Stimulated activated CD4-positive, alpha-beta T cell treated with anti-CD3 and anti-CD28 coated beads, TNF-alpha, amount 100 ng/mL, for 48 hours (primary cell): ENCODE measurements around the gene MMP1.

Experiments
- DNase-seq, 3 donors: peaks; one replicate each; pipeline ENCODE4 v3.0.0-alpha.2; 2020; ENCODE audit warnings: low read depth in 3 of 3

Gene MMP1

DNA sequence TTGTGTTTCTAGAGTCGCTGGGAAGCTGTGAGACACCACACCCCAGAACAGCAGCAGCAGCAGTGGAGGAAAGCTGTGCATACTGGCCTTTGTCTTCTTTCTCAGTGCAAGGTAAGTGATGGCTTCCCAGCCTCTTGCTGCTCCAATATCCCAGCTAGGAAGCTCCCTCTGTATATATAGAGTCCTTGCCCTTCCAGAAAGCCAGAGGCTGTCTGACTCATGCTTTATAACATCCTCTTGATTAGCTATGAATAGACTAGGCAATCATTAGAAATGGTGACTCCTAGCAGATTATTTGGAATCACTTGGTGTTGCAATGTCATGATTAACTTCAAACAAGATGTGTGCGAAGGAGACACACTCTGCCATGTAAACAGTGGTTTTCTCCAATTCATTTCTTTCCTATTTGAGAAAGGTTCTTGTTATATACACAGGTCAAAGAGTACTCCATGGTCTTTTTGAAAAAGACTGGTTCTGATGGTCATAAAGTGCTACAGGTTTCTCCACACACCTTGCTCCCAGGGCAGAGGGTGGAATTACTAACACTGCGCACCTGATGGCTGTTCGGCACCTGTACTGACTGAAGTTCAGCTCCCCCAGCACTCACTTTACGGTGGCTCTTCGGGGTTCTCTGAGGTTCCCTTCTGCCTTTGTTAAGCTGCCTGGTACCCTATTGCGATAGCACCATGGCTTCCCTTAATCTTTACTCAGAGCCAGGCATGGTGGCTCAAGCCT is at the start of gene MMP1:
MMP1 (minus strand) TSS at position 149 of the 735 bp plus-strand sequence; CDS start at position 81, 68 bp downstream.
- DNase-seq = no peak

DNA sequence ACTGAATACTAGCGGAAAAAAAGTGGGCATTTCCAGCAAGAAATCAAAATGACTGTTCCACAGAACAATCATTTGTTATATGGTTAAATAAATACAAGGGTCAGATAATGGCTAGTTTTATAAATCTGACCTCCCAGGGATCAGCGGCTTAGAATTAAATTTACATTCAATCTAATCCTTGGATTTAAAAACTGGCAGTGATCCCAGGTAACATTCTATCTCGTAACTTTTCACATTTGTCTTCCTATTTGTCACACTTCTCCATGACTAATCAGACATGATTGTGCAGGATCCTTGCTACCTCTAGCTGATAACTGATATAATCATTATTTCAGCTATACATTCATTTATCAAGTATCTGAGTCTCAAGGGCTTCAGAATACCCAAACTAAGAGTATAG is 48.3 kb upstream of the MMP1 start:
- no peak for DNase-seq

DNA sequence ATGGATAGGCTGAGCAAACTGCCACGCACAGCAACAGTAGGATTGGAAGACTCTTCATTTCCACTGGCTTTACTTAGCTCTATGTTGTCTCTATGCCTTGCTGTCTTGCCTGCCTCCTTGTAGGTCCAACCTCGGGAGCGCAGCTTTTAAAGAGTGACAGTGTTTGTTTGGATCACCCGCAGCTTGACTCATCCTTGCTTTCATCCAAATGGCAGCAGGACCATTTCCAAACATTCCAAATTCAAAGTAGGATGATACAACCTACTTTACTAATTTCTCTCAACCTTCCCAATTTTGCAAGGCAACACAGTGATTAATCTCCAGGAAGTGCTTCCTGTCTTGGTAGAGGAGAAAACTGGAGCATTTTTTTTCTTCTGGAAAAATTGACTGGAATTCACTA is 45.5 kb upstream of the MMP1 start, which contains the start of gene MMP3:
MMP3 (minus strand) TSS at position 121 of the 400 bp plus-strand sequence; CDS start at position 58, 63 bp downstream.
- DNase-seq = no peak

DNA sequence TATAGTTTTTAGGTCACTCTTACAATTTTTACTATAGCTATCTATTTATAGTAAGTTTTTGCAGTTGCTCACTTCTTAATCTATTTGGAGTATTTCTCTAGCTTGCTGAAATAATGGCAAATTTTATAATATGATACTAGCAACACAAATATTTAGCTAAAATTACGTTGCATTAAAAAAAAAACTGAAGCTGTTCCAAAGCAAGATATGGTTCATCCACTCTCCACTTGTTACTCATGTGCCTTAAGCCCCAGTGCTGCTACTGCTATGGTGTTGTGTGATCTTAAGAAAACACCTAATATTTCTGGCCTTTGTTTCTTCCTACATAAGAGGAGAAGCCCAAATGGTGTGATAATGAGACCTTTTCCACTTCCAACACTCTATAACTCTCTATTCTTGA is 45.0 kb upstream of the MMP1 start:
- no peak for DNase-seq

GRCh38 chr11:102840018-102840417 is 42.1 kb upstream of the MMP1 start:
- no peak for DNase-seq

DNA sequence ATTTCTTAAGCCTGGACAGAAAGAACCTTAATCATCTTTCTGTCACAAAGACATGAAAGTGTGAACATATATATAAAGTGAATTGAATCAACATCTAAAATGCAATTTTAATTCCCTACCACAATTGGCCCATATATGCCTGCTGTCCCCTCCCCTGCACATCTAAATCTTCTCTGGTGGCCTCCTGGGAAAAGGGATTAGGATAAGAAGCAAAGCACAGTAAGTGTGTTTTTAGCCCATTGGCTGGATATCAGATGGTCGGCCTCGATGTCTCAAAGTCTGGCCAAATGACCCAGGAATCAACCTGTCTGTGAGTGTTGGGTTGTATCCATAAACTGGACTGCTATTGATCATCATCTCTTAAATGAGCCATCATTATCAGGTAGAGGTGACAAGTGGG is 39.7 kb upstream of the MMP1 start:
- no peak for DNase-seq

- no peak for DNase-seq
These were observed 39.2 kb upstream of the MMP1 start for GRCh38 chr11:102837156-102837555.

- no peak for DNase-seq
These were observed 38.4 kb upstream of the MMP1 start for GRCh38 chr11:102836290-102836875.

DNA sequence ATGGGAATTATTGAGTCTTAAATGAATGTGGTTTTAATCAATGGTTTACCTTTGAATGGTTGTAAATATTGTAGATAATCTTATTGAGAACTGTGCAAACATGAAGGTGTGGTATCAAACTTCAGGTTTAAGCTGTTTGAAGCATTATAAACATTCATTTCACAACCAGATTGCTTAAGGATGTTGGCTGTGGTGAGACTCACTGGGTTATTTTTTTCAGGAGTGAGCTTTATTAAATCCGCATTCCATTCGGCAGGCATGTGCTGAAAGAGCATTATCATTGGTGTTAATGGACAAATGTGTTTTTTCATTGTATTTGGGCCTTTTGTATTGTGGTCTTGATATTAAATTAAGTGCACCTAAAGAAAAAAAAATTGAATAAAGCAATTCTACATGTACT is 35.8 kb upstream of the MMP1 start:
- DNase-seq = no peak

GRCh38 chr11:102832612-102833011 is 34.7 kb upstream of the MMP1 start:
- DNase-seq = no peak

DNA sequence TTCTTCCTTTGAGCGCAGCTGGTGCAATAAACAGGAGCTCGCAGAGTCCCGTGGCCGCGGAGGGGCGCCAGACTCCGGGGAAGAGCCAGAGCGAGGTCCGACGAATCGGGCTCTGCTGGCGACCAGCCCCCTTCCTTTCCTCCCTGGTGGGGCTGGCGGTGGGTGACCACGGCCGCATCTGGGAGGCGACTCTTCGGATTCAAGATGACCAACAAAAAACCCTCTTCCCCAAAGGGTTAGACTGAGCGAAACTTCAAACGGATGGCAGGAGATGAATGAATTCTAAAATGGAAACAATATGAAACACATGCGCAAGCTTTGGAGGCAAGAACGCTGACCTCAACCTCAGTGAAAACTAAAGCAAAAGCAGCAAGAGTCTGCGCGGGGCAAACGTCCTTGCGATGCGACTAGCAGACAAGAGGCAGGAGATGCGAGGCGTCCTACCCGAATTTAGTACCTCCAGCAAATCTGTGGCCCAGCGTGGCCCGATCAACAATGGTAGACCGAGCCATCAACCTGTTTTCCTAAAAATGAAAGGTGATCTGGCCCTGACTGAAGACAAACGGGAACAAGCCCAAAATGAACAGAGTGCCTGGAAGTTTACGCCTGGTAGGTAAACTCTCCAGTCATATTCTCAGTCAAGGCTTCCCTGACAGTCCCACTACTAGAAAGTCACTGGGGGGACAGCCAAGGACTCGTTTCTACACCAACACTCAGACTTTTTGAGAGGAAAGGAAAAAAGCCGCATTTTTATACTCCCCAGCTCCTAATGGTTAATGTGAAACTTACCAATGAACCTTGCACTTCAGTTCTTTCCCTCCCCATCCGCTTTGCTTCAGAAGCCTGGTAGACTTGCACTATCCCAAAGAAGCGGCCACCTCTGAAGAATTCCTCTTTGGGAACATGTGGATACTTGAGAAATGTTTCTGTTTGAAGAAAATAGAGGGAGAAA is 33.8 kb upstream of the MMP1 start:
- DNase-seq = peak in 1 of 3 donors; percentile 2

DNA sequence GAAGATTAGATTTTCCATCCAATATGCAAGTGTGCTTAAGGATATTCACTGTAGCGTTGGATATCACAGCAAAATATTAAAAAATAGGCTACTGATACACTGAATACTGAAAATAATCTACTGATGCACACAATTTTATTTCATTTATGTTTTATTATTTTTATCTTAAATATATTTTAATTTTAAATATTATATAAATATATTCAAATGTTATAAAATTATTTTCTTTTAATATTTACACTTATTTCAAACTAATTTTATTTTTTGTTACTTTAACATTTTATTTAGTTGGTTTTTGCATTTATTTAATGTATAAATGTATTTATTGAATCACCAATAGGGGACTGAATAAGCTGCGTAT is 33.1 kb upstream of the MMP1 start:
- DNase-seq = no peak

GRCh38 chr11:102830001-102830727 is 32.2 kb upstream of the MMP1 start:
- DNase-seq = no peak

- no peak for DNase-seq
These were observed 31.5 kb upstream of the MMP1 start for GRCh38 chr11:102829316-102830000.

DNA sequence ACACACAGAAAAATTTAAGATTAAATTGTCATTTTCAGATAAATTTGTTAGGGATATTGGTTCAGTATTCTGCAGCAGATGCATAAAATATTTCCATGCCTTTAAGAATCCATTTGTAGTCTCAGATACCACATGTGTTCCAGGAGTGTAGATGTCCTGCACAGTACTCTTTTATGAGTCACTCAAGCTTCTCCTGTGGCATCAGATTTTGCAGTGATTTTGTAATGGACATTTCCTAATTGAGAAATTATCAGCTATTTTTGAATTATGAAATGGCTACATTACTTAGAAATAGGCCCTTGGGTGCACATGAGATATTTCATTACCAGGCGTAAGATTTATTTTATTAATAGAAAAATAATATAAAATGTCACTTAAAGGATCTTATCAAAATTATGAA is 26.6 kb upstream of the MMP1 start:
- DNase-seq = no peak

DNA sequence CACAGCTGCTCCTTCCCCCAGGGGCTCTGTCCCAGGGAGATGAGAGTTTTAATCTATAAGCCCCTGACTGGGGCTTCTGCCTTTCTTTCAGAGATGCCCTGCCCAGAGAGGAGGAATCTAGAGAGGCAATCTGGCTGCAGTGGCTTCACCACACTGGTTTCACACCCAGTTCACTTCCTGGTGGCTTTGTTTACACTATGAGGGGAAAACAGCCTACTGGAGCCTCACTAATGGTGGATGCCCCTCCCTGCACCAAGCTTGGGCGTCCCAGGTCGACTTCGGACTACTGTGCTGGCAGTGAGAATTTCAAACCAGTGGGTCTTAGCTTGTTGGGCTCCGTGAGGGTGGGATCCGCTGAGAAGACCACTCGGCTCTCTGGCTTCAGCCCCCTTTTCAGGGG is 21.5 kb upstream of the MMP1 start:
- DNase-seq = no peak

- DNase-seq = no peak
These were observed 15.5 kb upstream of the MMP1 start for GRCh38 chr11:102813484-102813883.

DNA sequence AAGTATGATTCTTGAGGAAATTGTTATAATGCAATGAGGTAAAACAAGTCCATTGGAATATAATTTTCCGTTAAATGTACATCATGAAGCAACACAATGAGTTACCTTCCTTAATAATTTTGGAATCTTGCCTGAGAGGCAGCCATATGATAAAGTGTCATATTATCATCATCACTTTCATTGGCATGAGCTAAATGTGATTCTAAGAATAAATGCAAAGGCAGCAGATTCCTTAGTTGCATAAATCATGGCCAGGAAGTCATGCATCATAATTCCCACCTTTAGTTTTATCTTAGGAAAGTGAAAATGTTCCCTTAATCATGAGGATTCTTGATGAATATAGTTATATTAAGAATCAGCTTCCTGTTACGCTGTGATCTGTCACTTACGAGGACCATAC is 14.2 kb upstream of the MMP1 start:
- no peak for DNase-seq

GRCh38 chr11:102810950-102811660 is 13.1 kb upstream of the MMP1 start:
- DNase-seq = no peak

- DNase-seq = no peak
These were observed 12.0 kb upstream of the MMP1 start for GRCh38 chr11:102809971-102810370.

DNA sequence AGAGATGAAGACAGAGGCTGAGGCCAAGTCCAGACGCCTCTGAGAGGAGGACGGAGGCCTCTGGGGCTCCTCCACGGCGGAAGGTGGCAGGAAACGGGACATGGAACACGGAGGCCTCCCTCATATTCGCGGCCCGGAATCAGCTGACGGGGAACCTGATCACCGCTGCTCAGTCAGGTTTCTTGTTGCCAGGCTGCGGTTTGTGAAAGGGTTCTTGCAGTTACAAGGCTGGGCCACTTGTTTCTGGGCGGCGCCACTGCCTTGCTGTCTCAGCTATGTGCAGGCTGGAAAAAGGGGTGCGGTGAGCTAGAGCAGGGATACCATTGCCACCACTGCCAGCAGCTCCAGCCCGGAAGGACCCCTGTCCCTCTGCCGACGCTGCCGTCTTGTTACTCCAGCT is 10.0 kb upstream of the MMP1 start:
- no peak for DNase-seq
